ENCODE measurements around the gene ZNF579. TPM values are rescaled to one million over a fixed set of nuclear protein-coding genes. Genes with fewer than 3 reads are reported as not detected.

ZNF579 gene
- total and polyA plus RNA-seq, 12 donors: 7.1 to 23.8 (median 10.4) TPM

GRCh38 chr19:55567708-55568328, 12.8 kb downstream of the ZNF579 start:
- H3K9me3 ChIP-seq: no peaks in the 10 kb centered on the region
- no peaks in the 10 kb centered on the region for H3K36me3 ChIP-seq
- intact Hi-C loops (cut with DNase I): no loop called here
- peaks cover 0 to 5% (median 0%) of the 10 kb centered on the region in 7 donors for H3K27me3 ChIP-seq
- no peak overlapping the region for H3K27ac ChIP-seq
- TF ChIP-seq, protein P1, sequence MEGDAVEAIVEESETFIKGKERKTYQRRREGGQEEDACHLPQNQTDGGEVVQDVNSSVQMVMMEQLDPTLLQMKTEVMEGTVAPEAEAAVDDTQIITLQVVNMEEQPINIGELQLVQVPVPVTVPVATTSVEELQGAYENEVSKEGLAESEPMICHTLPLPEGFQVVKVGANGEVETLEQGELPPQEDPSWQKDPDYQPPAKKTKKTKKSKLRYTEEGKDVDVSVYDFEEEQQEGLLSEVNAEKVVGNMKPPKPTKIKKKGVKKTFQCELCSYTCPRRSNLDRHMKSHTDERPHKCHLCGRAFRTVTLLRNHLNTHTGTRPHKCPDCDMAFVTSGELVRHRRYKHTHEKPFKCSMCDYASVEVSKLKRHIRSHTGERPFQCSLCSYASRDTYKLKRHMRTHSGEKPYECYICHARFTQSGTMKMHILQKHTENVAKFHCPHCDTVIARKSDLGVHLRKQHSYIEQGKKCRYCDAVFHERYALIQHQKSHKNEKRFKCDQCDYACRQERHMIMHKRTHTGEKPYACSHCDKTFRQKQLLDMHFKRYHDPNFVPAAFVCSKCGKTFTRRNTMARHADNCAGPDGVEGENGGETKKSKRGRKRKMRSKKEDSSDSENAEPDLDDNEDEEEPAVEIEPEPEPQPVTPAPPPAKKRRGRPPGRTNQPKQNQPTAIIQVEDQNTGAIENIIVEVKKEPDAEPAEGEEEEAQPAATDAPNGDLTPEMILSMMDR (IDR thresholded peaks at IDR 0.05): no peak
- ATAC-seq: no peak
- peaks cover 0 to 4% (median 0%) of the 10 kb centered on the region in 9 donors for H3K4me1 ChIP-seq
- no peak overlapping the region for H3K4me3 ChIP-seq
- DNase-seq: no peak

DNA sequence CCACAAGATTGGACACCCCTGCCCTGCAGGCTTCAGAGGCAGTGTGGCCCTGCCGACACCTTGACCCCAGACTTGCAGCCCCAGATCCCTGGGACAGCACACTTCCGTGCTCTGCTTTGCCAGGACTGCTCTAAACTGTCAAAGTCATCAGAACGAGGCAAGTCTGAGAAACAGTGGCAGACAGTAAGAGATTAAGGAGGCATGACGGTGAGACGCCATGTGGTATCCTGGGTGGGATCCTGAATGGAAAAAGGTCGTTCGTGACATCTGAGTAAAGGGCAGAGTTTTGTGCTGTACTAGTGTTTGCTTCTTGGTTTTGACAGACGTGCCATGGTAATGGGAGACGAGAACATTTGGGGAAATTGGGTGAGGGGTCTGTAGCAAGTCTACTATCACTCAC, 13.8 kb downstream of the ZNF579 start:
- H3K4me3 ChIP-seq: no peak overlapping the region
- DNase-seq (no peak), ATAC-seq (no peak)
- 40 to 42% methylated on average over 9 of the region's 9 CpGs for WGBS, 2 donors
- peaks cover 0 to 5% (median 0%) of the 10 kb centered on the region in 7 donors for H3K27me3 ChIP-seq
- intact Hi-C loops (cut with DNase I): no loop called here
- no peak overlapping the region for H3K27ac ChIP-seq
- H3K9me3 ChIP-seq: no peaks in the 10 kb centered on the region
- peaks cover 0 to 8% (median 0%) of the 10 kb centered on the region in 9 donors for H3K4me1 ChIP-seq
- TF ChIP-seq, protein P1 (IDR thresholded peaks at IDR 0.05): no peak
- no peaks in the 10 kb centered on the region for H3K36me3 ChIP-seq

DNA sequence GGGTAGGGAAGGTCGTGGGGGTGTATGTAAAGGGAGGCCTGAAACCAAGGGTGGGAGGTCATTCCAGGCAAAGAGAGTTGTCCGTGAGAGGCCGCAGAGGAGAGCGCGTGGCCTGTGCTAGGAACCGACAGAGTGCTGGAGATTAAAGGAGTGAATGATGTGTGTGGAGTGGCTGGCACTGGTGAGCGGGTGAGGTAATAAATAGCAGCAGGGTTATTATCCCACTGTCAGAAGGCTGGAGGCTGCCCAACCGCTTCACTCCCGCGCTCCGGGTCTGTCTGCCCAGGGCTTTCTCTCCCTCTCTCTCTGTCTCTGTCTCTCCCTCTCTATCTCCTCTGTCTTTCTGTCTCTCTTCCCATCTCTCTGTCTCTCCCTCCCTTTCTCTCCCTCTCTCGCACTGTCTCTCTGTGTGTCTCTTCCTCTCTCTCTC, 17.4 kb downstream of the ZNF579 start:
- ATAC-seq: peak; percentile 88 to 96 (median 92)
- Histone ChIP-seq H3K27me3 (peaks cover 0 to 5% (median 0%) of the 10 kb centered on the region in 7 donors), H3K4me1 (peaks cover 0 to 8% (median 0%) of the 10 kb centered on the region in 9 donors), H3K36me3 (no peaks in the 10 kb centered on the region), H3K4me3 (peak overlapping the region in 1 of 10 donors; percentile 50), H3K27ac (peak overlapping the region; percentile 52 to 92 (median 80)), H3K9me3 (peaks cover 0 to 3% (median 0%) of the 10 kb centered on the region in 11 donors)
- WGBS, 2 donors: 32 to 44% methylated on average over 12 of the region's 12 CpGs
- DNase-seq: peak; percentile 69 to 77
- intact Hi-C loops (cut with DNase I): loop anchor here in 1 of 10 donors (1.0 kb wide), 1 partner anchor 16 kb away; no protein-coding TSS in a partner anchor
- TF ChIP-seq, protein P1 (IDR thresholded peaks at IDR 0.05): no peak

GRCh38 chr19:55559684-55560083, 21.0 kb downstream of the ZNF579 start:
- H3K27ac ChIP-seq: no peak overlapping the region
- peaks cover 0 to 5% (median 0%) of the 10 kb centered on the region in 7 donors for H3K27me3 ChIP-seq
- DNase-seq: no peak
- no peak for ATAC-seq
- intact Hi-C loops (cut with DNase I): no loop called here
- TF ChIP-seq, protein P1 (IDR thresholded peaks at IDR 0.05): no peak
- 79 to 81% methylated on average over 9 of the region's 9 CpGs for WGBS, 2 donors
- H3K4me1 ChIP-seq: peaks cover 0 to 8% (median 0%) of the 10 kb centered on the region in 9 donors
- H3K9me3 ChIP-seq: peaks cover 0 to 3% (median 0%) of the 10 kb centered on the region in 11 donors
- no peaks in the 10 kb centered on the region for H3K36me3 ChIP-seq
- H3K4me3 ChIP-seq: no peak overlapping the region
